ENCODE measurements around the gene SLC22A23.

SLC22A23 gene

DNA sequence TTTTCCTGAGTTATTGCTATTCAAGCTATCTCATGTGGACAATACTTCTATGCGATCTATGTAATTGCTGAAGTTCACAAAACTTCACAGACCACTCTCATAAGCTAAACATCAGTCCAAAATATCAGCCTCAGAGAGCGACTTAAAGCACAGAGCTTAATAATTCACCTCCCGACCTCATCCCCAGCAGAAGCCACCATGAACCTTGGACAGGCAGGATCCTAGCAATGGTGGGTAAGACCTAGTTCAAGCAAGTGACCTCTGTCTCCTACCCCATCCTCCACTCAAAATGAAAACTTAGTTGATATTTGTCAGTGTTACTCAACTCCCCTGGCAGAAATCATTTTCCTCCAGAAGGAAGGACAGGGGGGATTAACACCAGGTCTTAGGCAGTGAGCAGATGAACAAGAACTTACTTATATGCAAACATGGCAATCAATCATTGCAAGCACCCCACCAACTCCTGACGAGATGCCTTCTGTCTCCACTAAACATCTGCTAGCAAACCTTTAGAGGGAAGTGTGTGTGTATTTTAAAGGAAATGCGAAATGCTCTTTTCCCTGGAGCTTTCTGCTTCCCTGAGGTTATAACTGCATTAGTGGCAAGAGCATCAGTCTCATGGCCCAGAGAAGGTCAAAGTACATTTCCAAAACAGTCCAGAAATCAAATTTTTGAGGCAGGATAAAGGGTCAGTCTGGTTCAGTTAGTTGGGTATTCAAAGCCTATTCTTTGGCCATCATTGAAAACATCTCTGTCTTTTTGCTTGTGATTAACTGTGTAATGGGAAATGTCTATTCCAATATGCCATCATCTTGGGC lies 90.0 kb downstream of the SLC22A23 start:
- H3K36me3 ChIP-seq (ENCODE audit: control insufficient read depth, insufficient read depth, low read length): no peaks in the 10 kb centered on the region
- H3K9ac ChIP-seq (ENCODE audit: low read length): no peak overlapping the region
- H3K27ac ChIP-seq (ENCODE audit: low read depth, low read length): no peak overlapping the region
- H3K4me1 ChIP-seq (ENCODE audit: control insufficient read depth, insufficient read depth, low read length): no peaks in the 10 kb centered on the region
- H3K4me3 ChIP-seq (ENCODE audit: low read length): no peak overlapping the region
- no peaks in the 10 kb centered on the region for H3K27me3 ChIP-seq (ENCODE audit: control insufficient read depth, insufficient read depth, low read length)

DNA sequence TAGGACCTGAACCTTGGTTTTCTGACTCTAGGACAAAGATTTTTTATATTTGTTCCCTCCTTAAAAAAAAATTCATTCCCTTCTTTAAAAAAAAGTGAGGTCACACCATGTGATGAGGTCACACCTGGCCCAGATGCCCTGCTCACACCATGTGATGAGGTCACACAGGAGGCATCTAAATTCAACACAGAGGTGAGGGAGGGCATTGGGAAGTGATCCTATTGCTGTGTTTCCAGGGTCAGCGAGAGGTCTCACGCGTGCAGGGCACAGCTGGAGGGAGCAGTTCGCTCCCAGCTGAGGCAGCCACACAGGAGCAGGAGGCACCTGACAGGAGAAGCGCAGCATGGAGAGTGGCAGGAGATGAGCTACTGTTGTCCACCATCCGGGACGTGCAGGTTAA lies 92.5 kb downstream of the SLC22A23 start:
- no peak overlapping the region for H3K27ac ChIP-seq (ENCODE audit: low read depth, low read length)
- H3K4me3 ChIP-seq (ENCODE audit: low read length): no peak overlapping the region
- H3K36me3 ChIP-seq (ENCODE audit: control insufficient read depth, insufficient read depth, low read length): peaks cover 3% of the 10 kb centered on the region
- no peaks in the 10 kb centered on the region for H3K27me3 ChIP-seq (ENCODE audit: control insufficient read depth, insufficient read depth, low read length)
- H3K4me1 ChIP-seq (ENCODE audit: control insufficient read depth, insufficient read depth, low read length): no peaks in the 10 kb centered on the region
- no peak overlapping the region for H3K9ac ChIP-seq (ENCODE audit: low read length)

DNA sequence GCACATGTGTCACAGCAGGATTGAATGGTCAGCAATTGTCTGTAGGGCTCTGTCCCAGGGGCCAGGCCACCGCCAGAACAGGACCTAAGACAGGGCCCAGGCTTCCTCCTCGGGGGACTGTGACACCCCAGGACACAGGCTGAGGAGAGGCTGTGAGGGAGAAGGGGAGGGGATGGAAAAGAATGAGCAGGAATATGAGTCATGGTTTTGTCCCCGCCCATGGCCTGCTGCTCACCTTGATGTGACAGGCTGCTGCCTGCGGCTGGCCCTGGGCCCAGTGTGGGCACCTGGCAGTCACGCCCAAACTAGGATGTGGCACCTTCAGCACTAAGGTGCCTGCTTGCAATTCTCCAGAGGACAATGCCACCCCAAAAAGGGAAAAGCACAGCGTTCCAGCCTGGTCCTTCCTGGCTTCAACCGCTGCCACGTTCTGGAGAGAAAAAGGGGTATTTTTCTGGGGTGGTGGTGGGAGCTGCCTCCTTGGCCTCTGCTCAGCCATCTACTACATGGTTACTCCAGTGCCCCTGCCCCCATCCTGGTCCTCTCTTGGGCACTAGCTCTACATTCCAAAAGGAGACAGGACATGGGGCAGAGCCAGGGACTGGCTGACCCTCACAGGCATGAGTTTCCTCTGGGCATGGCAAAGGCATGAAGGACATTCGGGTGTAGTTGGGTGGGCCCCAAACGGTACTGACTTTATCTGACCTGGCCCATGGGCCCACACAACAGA lies 93.4 kb downstream of the SLC22A23 start:
- no peak overlapping the region for H3K9ac ChIP-seq (ENCODE audit: low read length)
- H3K27ac ChIP-seq (ENCODE audit: low read depth, low read length): no peak overlapping the region
- no peaks in the 10 kb centered on the region for H3K27me3 ChIP-seq (ENCODE audit: control insufficient read depth, insufficient read depth, low read length)
- peaks cover 3% of the 10 kb centered on the region for H3K36me3 ChIP-seq (ENCODE audit: control insufficient read depth, insufficient read depth, low read length)
- H3K4me1 ChIP-seq (ENCODE audit: control insufficient read depth, insufficient read depth, low read length): no peaks in the 10 kb centered on the region
- no peak overlapping the region for H3K4me3 ChIP-seq (ENCODE audit: low read length)

DNA sequence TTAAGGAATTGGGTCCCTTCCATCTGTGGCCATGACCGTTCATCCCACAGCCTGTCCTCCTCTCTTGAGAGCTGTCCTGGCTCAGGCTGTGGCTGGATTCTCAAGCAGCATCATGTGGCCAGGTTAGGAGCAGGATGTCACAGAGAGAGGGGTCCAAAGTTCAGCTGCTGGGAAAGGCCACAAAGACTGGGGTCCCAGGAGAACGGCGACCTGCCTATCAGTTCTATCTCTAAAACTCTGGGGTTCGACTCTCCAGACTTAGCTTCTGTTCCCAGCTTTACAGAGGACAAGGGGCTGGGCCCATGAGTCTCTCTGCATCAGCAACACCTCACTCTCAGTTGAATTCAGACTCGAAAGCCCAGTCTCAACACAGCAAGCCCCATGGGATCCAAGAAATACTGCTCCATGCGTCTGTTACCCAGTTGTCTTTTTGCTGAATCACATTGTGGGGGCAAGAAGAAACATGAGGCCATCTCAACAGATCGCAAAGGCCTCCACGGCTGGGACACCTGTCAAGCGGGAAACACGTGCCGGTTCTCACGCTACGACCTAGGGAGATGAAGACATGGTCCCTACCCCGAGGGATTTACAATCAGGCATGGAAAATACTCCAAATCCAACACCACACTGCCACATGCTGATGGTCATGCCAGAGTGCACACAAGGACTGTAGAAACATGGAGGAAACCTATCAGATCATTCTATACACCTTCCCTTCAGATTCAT lies 95.4 kb downstream of the SLC22A23 start:
- Histone ChIP-seq H3K27me3 (ENCODE audit: control insufficient read depth, insufficient read depth, low read length) (no peaks in the 10 kb centered on the region), H3K27ac (ENCODE audit: low read depth, low read length) (no peak overlapping the region), H3K9ac (ENCODE audit: low read length) (no peak overlapping the region), H3K4me3 (ENCODE audit: low read length) (no peak overlapping the region), H3K36me3 (ENCODE audit: control insufficient read depth, insufficient read depth, low read length) (peaks cover 3% of the 10 kb centered on the region), H3K4me1 (ENCODE audit: control insufficient read depth, insufficient read depth, low read length) (peaks cover 11% of the 10 kb centered on the region)

DNA sequence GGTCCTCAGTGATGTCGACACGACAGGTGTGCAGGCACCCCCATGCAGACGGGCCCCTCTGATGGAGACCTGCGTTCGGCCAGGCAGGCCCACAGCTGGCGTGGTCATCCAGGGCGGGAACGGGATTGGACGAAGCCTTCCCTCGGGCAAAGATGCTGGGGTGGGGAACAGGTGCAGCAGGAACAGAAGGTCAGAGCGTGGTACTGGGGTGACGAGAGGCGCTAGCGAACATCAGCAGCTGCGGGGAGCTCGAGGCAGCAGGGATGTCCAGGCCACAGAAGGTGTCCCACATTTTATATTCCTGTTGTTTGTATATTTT lies 96.2 kb downstream of the SLC22A23 start:
- peaks cover 15% of the 10 kb centered on the region for H3K4me1 ChIP-seq (ENCODE audit: control insufficient read depth, insufficient read depth, low read length)
- H3K9ac ChIP-seq (ENCODE audit: low read length): no peak overlapping the region
- H3K4me3 ChIP-seq (ENCODE audit: low read length): no peak overlapping the region
- no peak overlapping the region for H3K27ac ChIP-seq (ENCODE audit: low read depth, low read length)
- H3K36me3 ChIP-seq (ENCODE audit: control insufficient read depth, insufficient read depth, low read length): peaks cover 3% of the 10 kb centered on the region
- no peaks in the 10 kb centered on the region for H3K27me3 ChIP-seq (ENCODE audit: control insufficient read depth, insufficient read depth, low read length)

DNA sequence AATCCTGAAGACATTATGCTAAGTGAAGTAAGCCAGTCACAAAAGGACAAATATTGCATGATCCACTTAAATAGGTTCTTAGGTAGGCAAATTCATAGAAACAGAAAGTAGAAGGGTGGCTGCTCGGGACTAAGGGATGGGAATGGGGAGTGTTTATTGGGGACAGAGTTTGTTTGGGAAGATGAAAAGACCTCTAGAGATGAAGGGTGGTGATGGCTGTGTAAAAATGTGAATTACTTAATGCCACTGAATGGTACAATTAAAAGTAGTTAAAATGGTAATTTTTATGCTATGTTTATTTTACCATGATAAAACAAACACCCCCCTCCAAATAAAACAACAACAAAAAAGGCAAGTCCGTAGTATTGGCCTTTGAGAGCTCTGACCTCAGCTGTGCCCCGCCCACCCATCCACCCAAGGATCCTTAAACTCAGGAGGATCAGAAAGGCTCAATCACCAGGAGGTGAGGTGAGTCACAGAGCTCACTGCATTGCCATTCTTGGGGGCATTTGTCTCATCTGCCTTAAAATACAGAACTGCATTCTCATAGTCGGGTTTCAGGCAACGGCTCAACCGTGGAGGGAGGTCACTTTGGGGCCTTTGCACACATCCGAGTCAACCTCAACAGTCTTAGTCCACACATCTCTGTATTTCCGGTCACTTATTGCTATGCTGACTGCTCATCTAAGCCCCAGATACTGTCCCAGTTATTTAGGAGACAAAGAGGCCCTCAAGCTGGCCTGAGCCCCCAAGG lies 96.7 kb downstream of the SLC22A23 start:
- Histone ChIP-seq H3K27ac (ENCODE audit: low read depth, low read length) (no peak overlapping the region), H3K27me3 (ENCODE audit: control insufficient read depth, insufficient read depth, low read length) (no peaks in the 10 kb centered on the region), H3K9ac (ENCODE audit: low read length) (no peak overlapping the region), H3K4me3 (ENCODE audit: low read length) (no peak overlapping the region), H3K4me1 (ENCODE audit: control insufficient read depth, insufficient read depth, low read length) (peaks cover 19% of the 10 kb centered on the region), H3K36me3 (ENCODE audit: control insufficient read depth, insufficient read depth, low read length) (peaks cover 3% of the 10 kb centered on the region)

DNA sequence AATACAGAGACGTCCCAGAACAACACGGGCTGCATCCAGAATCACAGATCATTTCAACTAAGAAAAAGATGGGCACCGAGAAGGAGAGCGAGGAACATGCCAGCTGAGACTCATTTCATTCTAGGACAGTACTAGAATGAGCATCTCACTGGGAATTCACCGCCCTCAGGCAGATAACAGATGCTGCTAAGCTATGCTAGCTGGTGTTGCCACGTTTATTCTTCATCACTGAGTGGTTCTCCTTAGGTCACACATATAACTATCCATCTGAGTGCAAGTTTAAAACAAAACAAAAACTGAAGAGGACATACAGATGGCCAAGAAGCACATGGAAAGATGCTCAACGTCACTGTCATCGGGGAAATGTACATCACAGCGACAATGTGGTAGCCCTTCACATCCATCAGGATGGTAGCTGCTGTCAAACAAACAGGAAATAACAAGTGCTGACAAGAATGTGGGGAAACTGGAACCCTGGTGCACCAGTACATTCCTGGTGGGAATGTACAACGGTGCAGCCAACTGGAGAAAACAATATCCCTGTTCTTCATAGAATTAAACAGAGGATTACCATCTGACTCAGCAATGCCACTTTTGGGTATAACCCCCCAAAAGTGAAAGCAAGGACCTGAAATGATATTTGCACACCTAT lies 97.6 kb downstream of the SLC22A23 start:
- no peak overlapping the region for H3K4me3 ChIP-seq (ENCODE audit: low read length)
- no peaks in the 10 kb centered on the region for H3K27me3 ChIP-seq (ENCODE audit: control insufficient read depth, insufficient read depth, low read length)
- H3K27ac ChIP-seq (ENCODE audit: low read depth, low read length): no peak overlapping the region
- peaks cover 3% of the 10 kb centered on the region for H3K36me3 ChIP-seq (ENCODE audit: control insufficient read depth, insufficient read depth, low read length)
- peaks cover 24% of the 10 kb centered on the region for H3K4me1 ChIP-seq (ENCODE audit: control insufficient read depth, insufficient read depth, low read length)
- no peak overlapping the region for H3K9ac ChIP-seq (ENCODE audit: low read length)

DNA sequence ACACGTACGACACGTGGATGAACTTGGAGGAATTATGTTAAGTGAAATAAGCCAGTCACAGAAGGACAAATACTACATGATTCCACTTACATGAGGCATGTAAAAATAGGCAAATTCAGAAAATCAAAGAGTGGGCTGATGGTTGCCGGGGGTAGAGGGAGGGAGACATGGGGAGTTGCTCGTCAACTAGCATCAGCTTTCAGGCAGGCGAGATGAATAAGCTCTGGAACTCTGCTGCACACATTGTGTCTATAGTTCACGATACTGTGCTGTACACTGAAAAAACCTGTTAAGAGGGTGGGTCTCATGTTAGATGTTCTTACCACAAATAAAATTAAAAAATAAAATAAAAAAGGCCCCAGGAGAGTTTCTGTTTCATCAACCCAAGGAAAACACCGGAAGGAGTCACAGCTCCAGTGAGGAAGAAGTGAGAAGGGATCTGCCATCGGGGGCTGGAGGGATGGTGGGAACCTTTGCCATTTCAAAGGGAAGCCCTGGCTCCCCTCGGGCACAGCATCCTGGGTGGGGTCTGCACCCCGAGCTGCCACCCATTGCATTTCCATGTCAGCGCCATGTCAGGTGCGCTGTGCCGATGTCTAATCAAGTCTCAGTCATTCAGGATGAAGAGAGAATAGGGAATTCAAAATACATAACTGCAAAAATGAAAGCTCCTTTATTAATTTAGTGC lies 98.3 kb downstream of the SLC22A23 start:
- Histone ChIP-seq H3K4me3 (ENCODE audit: low read length) (no peak overlapping the region), H3K36me3 (ENCODE audit: control insufficient read depth, insufficient read depth, low read length) (peaks cover 3% of the 10 kb centered on the region), H3K4me1 (ENCODE audit: control insufficient read depth, insufficient read depth, low read length) (peaks cover 24% of the 10 kb centered on the region), H3K27ac (ENCODE audit: low read depth, low read length) (no peak overlapping the region), H3K9ac (ENCODE audit: low read length) (no peak overlapping the region), H3K27me3 (ENCODE audit: control insufficient read depth, insufficient read depth, low read length) (no peaks in the 10 kb centered on the region)

DNA sequence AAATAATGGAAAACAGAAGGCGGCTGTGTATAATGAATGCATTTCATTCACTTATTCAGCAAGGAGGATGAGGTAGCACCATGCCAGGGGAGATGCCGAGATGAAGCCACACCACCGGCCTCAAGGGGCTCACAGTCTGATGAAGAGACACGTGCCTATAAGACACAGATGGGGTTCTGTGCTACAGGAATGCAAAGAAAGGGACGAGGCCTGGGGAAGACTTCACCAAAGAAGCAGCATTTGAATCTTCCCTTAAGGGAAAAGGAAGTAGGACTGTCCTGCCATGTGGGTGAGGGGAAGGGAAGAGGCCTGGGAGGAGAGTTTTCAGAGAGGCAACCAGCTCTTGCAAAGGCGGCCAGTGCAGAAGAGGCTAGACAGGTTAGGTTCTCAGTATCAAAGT lies 99.2 kb downstream of the SLC22A23 start:
- no peaks in the 10 kb centered on the region for H3K27me3 ChIP-seq (ENCODE audit: control insufficient read depth, insufficient read depth, low read length)
- no peak overlapping the region for H3K9ac ChIP-seq (ENCODE audit: low read length)
- H3K27ac ChIP-seq (ENCODE audit: low read depth, low read length): peak overlapping the region; percentile 97
- no peak overlapping the region for H3K4me3 ChIP-seq (ENCODE audit: low read length)
- H3K4me1 ChIP-seq (ENCODE audit: control insufficient read depth, insufficient read depth, low read length): peaks cover 24% of the 10 kb centered on the region
- peaks cover 3% of the 10 kb centered on the region for H3K36me3 ChIP-seq (ENCODE audit: control insufficient read depth, insufficient read depth, low read length)

DNA sequence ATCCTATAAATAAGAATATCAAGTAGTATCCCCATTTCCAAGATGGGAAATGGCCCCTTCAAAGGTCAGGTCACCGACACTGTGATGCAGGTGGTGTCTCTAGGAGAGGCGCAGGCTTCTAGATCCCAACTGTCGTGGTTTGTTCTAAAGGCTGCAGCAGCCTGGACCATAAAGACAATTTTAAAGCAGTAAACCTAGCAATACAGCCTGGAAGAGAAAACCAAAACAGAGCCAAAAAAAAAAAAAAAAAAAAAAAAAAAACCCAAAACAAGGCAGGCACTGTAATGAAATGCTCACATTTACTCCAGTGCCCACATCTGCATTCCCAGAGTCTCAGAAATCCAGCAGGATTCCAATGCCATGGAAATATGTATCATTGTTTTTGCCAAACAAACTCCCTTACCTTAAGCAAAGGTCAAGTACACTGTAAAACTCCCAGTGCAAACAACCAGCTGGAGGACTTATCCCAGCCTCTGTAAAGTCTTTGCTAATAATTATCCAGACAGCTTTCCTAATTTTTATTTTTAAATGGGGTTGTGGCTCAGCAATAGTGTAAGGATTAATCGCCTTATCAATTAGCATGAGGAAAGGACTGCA lies 99.9 kb downstream of the SLC22A23 start:
- peak overlapping the region; percentile 13 for H3K9ac ChIP-seq (ENCODE audit: low read length)
- H3K27me3 ChIP-seq (ENCODE audit: control insufficient read depth, insufficient read depth, low read length): no peaks in the 10 kb centered on the region
- peaks cover 3% of the 10 kb centered on the region for H3K36me3 ChIP-seq (ENCODE audit: control insufficient read depth, insufficient read depth, low read length)
- H3K4me1 ChIP-seq (ENCODE audit: control insufficient read depth, insufficient read depth, low read length): peaks cover 24% of the 10 kb centered on the region
- H3K27ac ChIP-seq (ENCODE audit: low read depth, low read length): peak overlapping the region; percentile 97
- H3K4me3 ChIP-seq (ENCODE audit: low read length): peak overlapping the region; percentile 57

All from rectal smooth muscle tissue (tissue), 1 donor.